DMS153 treated with DMSO at 0.1 percent for 48 hours (cell line): Measurements from ENCODE around the gene ANKRD9.

Source experiments
- DNase-seq: peaks from one replicate; lab custom pipeline; 2025; ENCODE audit not compliant: unreplicated experiment; lab: John Stamatoyannopoulos, UW

Gene ANKRD9

GRCh38 chr14:102479777-102480176, 29.8 kb downstream of the ANKRD9 start:
- DNase-seq = no peak

- no peak for DNase-seq
Observed at GRCh38 chr14:102479107-102479506, 30.5 kb downstream of the ANKRD9 start.

- no peak for DNase-seq
Observed at GRCh38 chr14:102474934-102475333, 34.6 kb downstream of the ANKRD9 start.

- DNase-seq = no peak
Observed at GRCh38 chr14:102473559-102473958, 36.0 kb downstream of the ANKRD9 start.

- DNase-seq = no peak
Observed at GRCh38 chr14:102472791-102473150, 36.8 kb downstream of the ANKRD9 start.

GRCh38 chr14:102471921-102472790, 37.4 kb downstream of the ANKRD9 start:
- no peak for DNase-seq

- DNase-seq = no peak
Observed at GRCh38 chr14:102469261-102469660, 40.3 kb downstream of the ANKRD9 start.

- DNase-seq = no peak
Observed at GRCh38 chr14:102464846-102465341, 44.7 kb downstream of the ANKRD9 start.

- no peak for DNase-seq
Observed at GRCh38 chr14:102464006-102464405, 45.6 kb downstream of the ANKRD9 start.

GRCh38 chr14:102462391-102462790, 47.2 kb downstream of the ANKRD9 start:
- DNase-seq = no peak

GRCh38 chr14:102461490-102462338, 47.9 kb downstream of the ANKRD9 start:
- no peak for DNase-seq

GRCh38 chr14:102457509-102457908, 52.1 kb downstream of the ANKRD9 start:
- no peak for DNase-seq

GRCh38 chr14:102454711-102455110, 54.9 kb downstream of the ANKRD9 start:
- no peak for DNase-seq

GRCh38 chr14:102452302-102452701, 57.3 kb downstream of the ANKRD9 start:
- DNase-seq = no peak
